ENCODE measurements around the gene FBXL5. TPM values are rescaled to one million over a fixed set of nuclear protein-coding genes. Genes with fewer than 3 reads are reported as not detected.

FBXL5 gene
- total and polyA plus RNA-seq, 11 donors: 32.7 to 112 (median 81.5) TPM

DNA sequence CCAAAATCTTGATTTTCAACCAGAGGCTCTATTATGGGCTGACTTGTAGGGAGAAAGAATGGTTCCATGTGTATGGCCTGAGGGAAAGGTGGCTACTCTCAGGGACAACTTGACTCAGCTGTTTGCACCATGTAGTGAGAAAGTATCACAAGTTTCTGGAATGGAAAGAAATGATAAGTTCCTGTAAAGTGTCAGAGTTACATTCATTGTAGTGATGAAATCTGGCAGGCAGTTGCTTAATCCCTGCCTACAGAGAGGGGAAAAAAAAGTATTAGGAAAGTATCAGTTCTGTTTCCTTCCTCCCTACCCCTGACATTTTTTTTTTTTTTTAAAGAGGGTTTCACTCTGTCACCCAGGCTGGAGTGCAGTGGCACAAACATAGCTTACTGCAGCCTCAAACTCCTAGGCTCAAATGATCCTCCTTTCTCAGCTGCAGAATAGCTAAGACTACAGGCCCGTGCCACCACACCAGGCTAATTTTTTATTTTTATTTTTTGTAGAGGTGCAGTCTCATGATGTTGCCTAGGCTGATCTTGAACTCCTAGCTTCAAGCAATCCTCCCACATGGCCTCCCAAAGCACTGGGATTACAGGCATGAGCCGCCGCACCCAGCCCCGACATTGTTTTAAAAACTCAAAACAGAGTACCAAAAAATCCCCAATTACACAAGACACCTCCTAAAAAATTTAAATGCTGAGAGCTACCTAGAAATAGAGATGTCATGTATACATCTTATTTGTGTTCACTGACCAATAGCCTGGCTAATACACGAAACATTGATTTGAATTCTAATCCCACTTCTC, 4.8 kb upstream of the FBXL5 start:
- intact Hi-C loops (cut with DNase I): loop anchor here in 2 of 10 donors (10.0 kb wide), 2 partner anchors 185 to 655 kb away; partner anchors contain the start of gene CPEB2 (in 1 of the 2)
- no peaks in the 10 kb centered on the region for H3K9me3 ChIP-seq
- 87 to 97% (median 94%) methylated on average over 5 of the region's 5 CpGs for WGBS, 4 donors
- no peak for DNase-seq
- H3K36me3 ChIP-seq: no peaks in the 10 kb centered on the region
- H3K27ac ChIP-seq: peak overlapping the region in 3 of 12 donors; percentile 6 to 98 (median 23)
- H3K4me3 ChIP-seq: peak overlapping the region in 1 of 12 donors; percentile 10
- peak in 2 of 4 donors; percentile 8 to 29 for ATAC-seq
- H3K4me1 ChIP-seq: peaks cover 0 to 60% (median 6%) of the 10 kb centered on the region in 12 donors
- H3K27me3 ChIP-seq: no peaks in the 10 kb centered on the region
- no peak for TF ChIP-seq POLR2A (IDR thresholded peaks at IDR 0.05)

DNA sequence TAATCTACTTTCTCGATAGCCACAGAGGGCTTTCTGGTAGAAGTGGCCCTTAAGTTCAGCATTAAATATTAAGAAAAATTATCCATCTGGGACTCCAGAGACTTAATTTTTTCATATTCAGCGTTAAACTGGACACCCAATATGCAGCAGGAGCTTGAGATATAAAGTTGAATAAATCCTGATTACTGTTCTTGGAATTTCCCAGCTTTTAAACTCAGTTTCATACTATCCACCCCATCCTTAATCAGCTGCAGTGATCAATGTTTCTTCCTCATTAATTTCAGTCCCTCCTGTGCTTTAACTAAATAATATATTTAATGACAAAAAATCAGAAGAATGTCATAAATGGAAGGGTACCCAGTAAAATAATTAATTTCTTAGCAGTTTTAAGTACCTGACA, 3.6 kb upstream of the FBXL5 start:
- no peak for DNase-seq
- intact Hi-C loops (cut with DNase I): loop anchor here in 2 of 10 donors (10.0 kb wide), 2 partner anchors 184 to 654 kb away; partner anchors contain the start of gene CPEB2 (in 1 of the 2)
- TF ChIP-seq POLR2A (IDR thresholded peaks at IDR 0.05): no peak
- TF ChIP-seq, protein P1, sequence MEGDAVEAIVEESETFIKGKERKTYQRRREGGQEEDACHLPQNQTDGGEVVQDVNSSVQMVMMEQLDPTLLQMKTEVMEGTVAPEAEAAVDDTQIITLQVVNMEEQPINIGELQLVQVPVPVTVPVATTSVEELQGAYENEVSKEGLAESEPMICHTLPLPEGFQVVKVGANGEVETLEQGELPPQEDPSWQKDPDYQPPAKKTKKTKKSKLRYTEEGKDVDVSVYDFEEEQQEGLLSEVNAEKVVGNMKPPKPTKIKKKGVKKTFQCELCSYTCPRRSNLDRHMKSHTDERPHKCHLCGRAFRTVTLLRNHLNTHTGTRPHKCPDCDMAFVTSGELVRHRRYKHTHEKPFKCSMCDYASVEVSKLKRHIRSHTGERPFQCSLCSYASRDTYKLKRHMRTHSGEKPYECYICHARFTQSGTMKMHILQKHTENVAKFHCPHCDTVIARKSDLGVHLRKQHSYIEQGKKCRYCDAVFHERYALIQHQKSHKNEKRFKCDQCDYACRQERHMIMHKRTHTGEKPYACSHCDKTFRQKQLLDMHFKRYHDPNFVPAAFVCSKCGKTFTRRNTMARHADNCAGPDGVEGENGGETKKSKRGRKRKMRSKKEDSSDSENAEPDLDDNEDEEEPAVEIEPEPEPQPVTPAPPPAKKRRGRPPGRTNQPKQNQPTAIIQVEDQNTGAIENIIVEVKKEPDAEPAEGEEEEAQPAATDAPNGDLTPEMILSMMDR (IDR thresholded peaks at IDR 0.05): no peak
- Histone ChIP-seq H3K9me3 (no peaks in the 10 kb centered on the region), H3K4me3 (peak overlapping the region in 1 of 12 donors; percentile 10), H3K4me1 (peaks cover 0 to 54% (median 8%) of the 10 kb centered on the region in 12 donors), H3K27me3 (no peaks in the 10 kb centered on the region), H3K27ac (peak overlapping the region in 1 of 12 donors; percentile 98), H3K36me3 (no peaks in the 10 kb centered on the region)
- WGBS, 4 donors: 89 to 98% (median 97%) methylated on average over 2 of the region's 2 CpGs
- no peak for ATAC-seq

DNA sequence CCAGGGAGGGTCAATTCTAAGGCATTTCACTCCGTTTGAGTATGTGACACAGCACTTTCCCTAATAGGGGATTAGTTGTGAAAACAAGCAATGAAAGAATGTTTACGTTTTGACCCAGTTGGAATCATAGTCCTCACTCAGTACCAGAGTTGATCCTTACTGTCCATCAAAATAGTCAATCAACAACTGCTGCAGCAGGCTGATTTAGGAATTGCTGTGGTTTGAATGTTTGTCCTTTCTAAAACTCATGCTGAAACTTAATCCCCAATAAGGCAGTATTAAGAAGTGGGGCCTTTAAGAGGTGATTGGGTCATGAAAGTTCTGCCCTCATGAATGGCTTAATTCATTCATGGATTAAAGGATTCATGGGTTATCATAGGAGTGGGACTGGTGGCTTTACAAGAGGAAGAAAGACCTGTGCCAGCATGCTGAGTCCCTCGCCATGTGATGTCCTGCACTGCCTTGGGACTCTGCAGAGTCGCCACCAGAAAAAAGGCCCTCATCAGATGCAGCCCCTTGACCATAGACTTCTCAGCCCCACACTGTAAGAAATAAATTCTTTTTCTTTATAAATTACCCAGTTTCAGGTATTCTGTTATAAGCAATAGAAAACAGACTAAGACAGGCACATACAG, 3.1 kb upstream of the FBXL5 start:
- DNase-seq (no peak), ATAC-seq (no peak)
- WGBS, 4 donors: 89 to 95% (median 92%) methylated on average over 4 of the region's 4 CpGs
- H3K36me3 ChIP-seq: no peaks in the 10 kb centered on the region
- peaks cover 0 to 55% (median 11%) of the 10 kb centered on the region in 12 donors for H3K4me1 ChIP-seq
- no peaks in the 10 kb centered on the region for H3K9me3 ChIP-seq
- H3K27ac ChIP-seq: peak overlapping the region in 1 of 12 donors; percentile 98
- TF ChIP-seq POLR2A (IDR thresholded peaks at IDR 0.05): no peak
- TF ChIP-seq, protein P1 (IDR thresholded peaks at IDR 0.05): no peak
- intact Hi-C loops (cut with DNase I): loop anchor here in 2 of 10 donors (10.0 kb wide), 2 partner anchors 183 to 653 kb away; partner anchors contain the start of gene CPEB2 (in 1 of the 2)
- no peaks in the 10 kb centered on the region for H3K27me3 ChIP-seq
- H3K4me3 ChIP-seq: peak overlapping the region in 1 of 12 donors; percentile 10

DNA sequence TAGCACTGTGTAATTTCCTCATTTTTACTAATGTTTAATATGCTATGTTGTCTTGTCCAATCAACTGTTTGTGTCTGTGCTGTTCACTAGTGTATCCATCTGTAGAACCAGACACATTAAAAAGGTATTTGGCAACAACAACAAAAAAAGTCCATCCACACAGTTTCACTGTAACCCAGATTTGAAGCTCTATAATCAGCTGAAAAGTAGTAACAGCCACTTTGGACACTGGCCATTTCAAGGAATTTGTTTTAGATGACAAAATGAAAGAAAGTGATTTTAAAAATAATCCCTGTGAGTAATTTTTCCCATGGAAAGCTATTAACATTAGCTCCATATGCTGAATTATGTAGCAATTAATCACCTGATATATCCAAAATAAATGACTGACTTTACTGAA, 2.2 kb upstream of the FBXL5 start:
- ATAC-seq: no peak
- H3K4me1 ChIP-seq: peaks cover 0 to 63% (median 19%) of the 10 kb centered on the region in 12 donors
- TF ChIP-seq POLR2A (IDR thresholded peaks at IDR 0.05): no peak
- TF ChIP-seq, protein P1 (IDR thresholded peaks at IDR 0.05): no peak
- H3K9me3 ChIP-seq: no peaks in the 10 kb centered on the region
- DNase-seq: no peak
- H3K27ac ChIP-seq: peak overlapping the region in 1 of 12 donors; percentile 98
- peak overlapping the region in 1 of 12 donors; percentile 12 for H3K4me3 ChIP-seq
- intact Hi-C loops (cut with DNase I): loop anchor here in 2 of 10 donors (10.0 kb wide), 2 partner anchors 183 to 653 kb away; partner anchors contain the start of gene CPEB2 (in 1 of the 2)
- no peaks in the 10 kb centered on the region for H3K36me3 ChIP-seq
- H3K27me3 ChIP-seq: no peaks in the 10 kb centered on the region
